ENCODE data around the gene TBPL1.
"Not testable (repeated sequence)": the region's sequence is repeated elsewhere in the genome, so short reads cannot be mapped to it uniquely, and the experiment has no call there.

The TBPL1 gene

DNA sequence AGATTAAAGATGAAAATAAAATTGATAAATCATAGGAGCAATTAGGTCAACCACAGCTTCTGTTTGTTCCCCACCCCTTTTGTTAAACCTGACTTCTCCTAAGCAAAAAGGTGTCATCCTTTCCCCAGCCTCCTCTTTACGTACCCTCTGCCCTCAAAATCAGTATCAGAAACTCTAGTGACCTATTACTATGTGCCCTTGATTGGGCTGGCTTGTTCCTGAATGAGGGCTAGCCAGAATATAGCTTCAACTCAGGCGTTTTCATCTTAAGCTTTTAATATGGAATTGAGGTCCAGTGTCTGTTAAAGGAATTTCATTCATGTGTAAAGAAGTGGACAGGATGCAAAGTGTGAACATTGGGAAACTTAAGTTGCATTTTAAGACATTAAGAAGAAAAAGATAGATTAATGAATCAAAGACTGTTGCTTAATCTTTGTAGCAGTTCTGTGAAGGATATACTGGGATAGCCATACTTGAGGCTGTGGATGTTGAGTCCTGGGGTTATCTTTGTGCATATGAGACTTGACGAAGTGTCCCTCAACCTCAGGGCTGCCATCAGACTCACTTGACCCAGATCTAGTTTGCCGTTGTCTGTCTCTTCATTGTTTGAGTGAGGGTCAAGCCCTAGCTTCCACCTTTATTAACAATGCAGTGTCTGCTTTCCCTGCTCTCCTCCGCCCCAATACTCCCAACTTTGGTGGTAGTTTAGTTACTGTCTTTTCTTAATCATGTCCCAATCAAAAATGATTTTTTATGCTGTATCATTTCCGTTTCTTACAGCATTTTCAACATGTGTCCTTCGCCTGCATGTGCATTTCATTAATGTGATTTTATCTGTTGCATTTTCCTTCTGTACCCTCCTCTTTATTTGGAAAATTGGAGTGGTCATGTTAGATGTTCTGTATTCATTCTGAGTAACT is 1.9 kb downstream of the TBPL1 start:
- no peak for DNase-seq

DNA sequence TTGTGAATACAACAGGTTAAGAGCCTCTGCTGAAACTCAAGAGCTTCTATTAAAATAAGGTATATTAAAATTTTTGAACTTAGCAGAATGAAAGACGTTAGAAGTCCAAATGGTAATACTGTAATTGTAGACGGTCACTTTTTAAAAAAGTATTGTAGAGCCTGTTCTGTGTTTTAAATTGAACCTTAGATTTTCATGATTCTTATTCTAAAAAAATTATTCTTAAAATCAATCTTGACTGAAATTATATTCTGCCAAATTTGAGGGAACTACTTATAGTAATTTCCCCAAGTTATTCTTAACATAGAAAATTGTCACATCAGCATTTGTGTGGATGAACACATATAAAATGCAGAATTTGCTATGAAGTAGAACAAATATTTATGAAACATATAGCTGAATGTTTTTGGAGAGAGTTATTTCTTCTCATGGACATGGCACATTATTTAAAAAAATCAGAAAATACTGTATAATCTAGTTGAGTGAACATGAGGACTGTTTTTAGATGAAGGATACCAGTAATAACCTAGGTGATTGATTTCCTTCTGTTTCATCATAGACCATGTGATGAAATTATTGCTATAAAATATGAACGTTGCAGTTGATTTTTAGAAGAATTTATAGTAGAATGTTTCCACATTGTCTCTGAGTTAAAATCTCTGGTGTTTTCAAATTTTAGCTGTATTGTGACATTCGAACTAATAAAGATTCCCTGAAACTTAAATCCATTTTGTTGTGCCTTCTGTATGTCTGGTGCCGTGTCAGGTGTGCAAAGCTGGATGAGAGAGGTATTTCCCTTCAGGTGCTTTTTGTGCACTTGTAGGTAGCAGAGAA is 2.8 kb downstream of the TBPL1 start:
- no peak for DNase-seq

DNA sequence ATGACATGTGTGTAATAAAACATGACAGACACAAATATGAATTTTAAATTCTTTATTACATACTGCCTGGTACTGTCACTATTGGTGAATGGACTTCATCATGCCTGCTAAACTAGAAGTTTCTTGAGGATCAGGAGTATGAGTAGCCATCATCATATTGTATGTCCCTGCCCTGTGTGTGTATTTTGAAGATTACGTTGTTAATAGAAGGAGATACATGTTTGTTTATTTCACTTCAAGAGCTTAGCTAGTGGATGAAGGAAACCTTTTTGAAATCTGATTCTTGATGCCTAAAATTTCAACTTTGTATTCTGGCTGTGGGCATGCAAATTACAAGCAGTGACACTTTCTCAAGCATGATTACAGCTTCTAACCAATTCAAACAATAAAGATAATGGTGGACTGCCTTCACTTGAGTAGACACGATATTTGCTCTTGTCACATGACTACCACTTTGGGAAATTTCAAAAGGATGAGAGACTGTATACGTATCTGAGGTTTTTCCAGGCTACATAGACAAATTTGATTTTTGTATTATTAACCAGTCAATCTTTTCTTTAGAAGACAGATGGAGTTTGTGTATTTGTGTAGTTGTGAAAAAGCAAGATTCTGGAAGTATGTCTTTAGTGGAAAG is 3.5 kb downstream of the TBPL1 start:
- DNase-seq = no peak

DNA sequence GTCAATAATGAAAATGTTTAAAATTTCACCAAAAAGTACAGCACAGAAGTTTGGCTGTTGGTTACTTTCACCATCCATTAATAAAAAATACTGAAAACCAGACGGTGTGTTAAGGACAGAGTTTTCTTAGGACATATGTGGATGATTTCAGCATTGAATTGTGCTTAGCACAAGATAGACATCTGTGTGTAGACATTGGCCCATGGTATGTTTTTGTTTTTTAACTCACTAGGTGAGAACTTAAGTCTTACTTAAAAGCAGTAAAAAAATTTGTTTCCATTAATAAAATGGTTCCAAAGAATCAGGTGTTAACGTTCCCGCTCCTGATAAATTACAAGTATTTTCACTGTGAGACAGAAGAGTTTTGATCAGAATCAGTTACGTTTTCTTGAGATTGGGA is 4.2 kb downstream of the TBPL1 start:
- DNase-seq = no peak

DNA sequence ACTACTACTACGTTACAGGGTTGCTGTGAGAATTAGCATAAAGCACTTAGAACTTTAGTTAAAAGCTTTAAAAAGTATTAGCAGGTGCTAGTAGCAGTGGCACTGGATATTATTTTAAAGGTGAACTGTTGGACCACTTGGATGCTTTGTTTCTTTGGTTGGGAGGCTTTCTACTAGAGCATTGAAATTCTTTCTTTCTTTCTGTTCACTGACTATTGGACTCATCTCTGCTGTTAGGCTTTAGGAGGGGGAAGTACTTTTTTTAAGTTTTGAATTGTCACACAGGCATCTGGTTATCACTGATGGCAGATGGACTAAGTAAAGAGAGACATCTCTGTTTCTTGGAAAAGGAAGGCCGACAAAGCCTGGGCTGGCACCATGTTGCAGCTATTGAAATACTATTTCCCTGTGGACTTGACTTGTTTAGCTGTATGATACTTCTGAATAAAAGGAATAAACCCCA is 4.8 kb downstream of the TBPL1 start:
- DNase-seq = peak; percentile 51

DNA sequence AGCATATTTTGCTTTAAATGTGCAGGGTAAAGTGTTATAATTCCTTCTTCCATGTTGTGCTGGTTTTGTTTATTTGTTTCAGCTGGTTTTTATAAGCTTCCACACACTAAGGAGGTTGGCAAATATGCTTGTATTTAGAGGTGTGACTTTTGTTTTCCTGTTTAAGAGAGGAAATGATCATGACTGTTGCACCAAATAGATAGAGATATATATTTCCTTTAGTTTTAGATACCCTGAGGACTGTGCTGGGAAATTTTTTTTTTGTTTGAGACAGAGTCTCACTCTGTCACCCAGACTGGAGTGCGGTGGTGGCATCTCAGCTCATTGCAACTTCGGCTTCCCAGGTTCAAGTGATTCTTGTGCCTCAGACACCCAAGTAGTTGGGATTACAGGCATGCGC is 5.8 kb downstream of the TBPL1 start:
- DNase-seq = no peak

DNA sequence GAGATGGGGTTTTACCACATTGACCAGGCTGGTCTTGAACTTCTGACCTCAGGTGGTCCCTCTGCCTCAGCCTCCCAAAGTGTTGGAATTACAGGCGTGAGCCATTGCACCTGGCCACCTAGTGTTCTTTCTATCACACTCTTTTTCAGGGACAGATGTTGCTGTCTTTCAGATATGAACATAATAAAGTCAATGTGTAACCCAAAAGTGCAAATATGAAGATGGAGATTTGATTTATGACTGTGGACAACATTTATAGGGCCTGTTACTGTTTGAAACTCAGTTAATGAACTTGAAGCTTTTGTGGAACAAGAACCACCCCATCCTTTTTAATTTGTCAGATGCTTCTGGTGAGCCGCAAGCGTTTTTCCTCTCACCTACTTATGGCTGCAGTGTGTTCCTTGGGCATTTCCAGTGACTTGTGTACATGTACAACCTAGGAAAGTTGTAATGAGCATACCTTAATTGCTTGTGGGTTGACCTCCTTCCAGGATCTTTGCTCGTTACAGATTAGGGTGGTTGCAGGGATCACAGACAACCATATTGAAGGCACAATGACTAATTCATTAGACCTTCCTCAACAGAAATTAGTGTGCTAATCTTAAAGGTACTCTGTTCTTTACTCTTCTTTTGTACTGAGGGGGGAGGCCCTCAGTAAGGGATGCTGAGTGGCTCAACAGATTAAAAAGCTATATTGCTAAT is 6.8 kb downstream of the TBPL1 start:
- DNase-seq = no peak

DNA sequence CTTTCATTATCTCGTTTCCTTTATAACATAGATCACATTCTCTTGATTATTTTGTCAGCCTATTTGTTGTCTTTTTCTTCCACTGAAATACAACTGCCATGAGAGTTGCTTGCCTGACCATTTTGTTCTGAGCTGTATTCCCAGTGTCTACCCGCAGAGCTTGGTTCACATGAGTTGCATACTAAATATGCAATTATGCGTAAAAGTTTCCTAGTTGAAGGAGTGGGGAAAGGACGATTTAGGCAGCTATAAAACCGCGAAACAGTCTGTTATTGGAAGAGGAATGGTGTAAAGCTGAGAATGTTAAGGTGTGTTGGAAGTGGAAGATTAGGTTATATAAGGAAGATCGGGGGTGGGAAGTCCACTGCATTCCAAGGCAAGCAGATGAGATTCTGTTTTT is 8.8 kb downstream of the TBPL1 start:
- DNase-seq = no peak

DNA sequence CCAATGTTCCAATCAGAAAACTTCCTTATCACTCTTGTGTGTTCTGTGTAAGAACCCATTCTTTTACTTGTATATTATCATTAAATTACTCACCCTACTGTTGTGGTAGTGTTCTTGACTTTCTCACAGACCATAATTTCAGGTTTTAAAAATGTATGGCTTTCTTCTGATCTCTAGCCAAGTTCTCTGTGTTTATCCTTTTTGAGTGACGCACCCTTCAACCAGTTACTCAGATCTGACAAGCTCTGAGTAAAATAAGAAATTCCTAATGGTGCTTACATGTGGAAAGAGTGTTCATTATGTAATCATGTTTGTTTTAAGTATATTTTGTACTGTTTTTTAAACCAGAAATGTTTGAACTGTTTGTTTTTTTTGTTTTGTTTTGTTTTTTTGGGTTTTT is 11.0 kb downstream of the TBPL1 start:
- DNase-seq = no peak

DNA sequence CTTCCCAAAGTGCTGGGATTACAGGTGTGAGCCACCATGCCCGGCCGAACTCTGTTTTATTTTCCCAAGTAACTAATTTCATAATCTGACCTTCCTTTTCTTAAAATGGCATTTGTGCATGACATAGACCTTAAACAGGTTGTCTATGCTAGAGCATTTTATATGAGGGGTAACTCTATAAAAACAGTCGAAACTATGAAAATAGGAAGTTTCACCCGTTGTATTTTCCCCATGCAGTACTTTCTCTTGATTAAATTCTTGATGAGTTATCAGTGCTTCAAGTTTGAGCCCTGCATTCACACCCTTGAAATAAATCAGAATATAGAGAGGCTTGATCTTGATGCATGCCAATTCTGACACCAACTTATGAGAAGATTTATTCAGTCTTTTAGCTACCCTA is 11.7 kb downstream of the TBPL1 start:
- DNase-seq = no peak

DNA sequence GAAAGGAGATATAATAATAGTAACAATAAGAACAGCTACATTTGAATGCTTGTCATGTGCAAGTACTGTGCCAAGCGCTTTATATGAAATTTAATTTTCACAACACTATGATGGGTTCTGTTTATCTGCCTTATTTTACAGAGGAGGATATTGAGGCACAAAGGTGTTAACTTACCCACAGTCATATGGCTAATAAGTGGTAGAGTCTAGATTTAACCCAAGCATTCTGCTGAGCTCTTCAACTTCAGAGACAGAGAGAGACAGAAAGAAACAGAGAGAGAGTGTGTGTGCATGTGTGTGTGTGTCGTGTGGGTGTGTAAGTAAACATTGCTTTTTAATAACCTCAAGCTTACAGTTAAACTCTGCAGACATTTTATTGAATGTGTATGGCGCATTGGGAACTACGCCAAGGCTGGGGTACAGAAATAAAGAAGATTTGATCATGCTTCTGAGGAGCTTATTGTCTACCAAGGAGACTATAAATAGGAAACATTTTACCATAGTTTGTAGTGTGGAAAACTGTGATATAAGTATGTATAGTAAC is 12.9 kb downstream of the TBPL1 start:
- no peak for DNase-seq

DNA sequence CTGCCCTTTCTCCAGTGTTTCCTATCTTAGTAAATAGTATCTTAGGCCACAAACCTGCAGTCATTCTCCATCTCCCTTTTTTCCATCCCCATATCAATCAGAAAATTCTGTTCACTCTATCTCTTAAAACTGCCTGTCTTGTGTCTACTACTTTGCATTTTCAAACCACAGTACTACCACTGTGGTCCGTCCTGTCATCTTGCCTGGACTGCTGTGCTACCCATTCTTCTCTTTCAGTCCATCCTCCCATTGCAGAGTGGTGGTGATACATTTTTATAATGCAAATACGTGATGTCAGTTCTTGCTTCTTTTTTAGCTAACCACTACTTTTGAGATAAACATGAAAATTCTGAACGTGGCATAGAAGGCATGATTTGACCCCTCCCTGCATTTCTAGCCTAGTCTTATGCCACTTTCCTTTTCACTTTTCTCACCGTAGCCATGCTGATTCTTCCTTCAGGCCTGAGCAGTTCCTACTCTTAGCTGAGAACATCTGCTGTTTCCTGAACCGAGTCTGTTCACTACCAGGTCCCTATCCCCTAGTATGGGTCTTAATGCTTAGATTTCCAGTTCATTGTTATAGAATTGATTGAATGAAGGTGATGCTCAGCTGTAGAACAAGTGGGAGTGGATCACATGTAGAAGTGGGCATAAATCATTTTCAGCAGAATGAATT is 13.8 kb downstream of the TBPL1 start:
- DNase-seq = no peak

DNA sequence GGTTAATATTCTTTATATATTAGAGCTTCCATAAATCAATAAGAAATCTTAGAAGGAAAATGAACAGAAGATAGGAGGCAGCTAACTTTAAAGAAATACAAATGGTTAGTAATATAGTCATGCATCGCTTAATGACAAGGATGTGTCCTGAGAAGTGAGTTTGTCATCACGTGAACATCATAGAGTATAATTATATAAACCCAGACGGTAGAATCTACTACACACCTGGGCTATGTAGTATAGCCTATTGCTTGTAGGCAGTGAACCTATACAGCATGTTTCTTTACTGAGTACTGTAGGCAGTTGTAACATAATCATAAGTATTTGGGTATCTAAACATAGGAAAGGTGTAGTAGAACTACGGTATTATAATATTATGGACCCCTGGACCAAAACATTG is 14.3 kb downstream of the TBPL1 start:
- no peak for DNase-seq

DNA sequence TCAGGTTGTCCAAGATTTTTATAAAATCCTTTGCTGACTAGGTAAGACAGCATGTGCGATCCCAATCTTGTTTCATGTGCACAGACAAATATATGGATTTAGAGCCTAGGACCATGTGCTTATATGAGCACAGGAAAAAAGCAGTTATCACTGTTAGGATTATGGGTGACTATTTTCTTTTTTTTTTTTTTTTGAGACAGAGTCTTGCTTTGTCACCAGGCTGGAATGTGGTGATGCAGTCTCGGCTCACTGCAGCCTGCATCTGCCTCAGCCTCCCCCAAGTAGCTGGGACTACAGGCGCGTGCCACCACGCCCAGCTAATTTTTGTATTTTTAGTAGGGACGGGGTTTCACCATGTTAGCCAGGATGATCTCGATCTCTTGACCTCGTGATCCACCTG is 14.8 kb downstream of the TBPL1 start:
- DNase-seq = not testable (repeated sequence)

DNA sequence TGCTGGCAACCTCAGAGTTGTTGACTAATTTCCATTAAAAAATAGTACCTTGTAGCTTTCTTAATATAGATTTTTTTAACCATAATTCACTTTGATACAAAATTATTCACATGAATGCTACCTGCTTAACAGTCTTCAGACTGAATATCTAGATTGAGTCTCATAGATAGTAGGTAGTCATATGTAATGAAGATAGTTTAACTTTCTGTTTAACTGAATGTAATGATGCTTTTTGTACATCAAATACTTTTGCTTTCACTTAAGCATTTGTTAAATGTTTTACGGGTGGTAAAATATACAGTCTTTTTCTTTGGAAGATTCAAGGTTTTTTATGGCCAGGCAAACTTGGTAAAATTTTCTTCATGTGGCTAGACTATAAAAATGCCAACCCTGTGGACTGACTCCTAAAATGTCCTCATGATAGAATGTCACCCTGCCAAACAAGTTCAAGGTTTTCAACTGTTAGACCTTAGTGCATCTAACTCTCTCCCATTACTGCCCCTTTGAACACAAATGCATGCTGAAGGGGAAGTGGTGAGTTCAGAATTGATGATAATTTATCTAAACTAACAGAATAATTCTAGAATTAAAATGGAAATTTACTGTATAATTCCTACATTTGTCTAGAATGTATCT is 16.4 kb downstream of the TBPL1 start:
- DNase-seq = no peak

DNA sequence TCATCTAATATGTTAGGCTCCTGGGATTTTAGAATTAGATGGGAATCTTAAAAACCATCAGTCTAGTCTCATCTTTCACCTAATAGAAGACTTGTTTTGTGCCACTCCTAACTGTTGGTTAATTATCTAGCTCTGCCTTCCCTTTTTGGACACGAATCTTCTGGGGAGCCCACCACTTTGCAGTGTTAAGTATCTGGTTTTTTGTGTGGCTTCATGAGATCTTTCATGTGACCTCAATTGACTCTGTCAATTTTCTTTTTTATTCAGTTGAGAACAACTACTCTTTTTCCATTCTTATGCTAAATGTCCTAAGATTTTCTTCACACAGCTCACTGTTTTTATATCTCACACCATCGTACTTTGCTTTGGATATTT is 16.9 kb downstream of the TBPL1 start:
- no peak for DNase-seq

DNA sequence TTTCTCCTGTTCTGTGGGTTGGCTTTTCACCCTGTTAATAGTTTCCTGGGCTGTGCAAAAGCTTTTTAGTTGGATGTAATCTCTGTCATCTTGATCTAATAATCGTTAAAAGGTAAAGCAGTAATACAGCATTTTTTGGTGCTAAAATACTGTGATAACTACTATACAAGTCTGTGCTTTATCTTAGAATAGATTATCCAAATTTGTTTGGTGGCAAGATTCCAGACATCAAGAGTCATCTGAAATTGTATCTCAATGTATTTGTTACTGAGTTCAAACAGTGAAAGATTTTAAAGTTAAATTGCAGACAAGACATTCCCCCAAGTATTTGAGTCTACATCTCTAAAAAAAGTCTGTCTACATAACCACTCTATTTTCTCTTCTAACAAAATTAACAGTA is 18.8 kb downstream of the TBPL1 start:
- no peak for DNase-seq

DNA sequence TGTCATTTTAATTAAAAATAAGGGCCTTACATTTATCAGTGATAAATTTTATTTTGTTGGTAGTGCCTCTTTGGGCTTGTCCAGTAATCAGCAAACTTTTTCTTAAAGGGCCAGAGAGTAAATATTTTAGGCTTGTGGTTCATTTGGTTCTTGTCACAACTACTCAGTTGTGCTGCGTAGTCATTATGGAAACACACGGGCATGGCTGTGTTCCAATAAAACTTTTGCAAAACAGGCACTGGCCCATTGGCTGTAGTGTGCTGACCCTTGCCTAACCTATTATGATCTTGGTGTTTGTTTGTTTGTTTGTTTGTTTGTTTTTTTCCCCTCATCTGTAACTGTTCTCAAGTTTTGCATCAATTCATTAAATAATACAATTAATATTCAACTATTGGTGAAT is 19.4 kb downstream of the TBPL1 start:
- DNase-seq = no peak

DNA sequence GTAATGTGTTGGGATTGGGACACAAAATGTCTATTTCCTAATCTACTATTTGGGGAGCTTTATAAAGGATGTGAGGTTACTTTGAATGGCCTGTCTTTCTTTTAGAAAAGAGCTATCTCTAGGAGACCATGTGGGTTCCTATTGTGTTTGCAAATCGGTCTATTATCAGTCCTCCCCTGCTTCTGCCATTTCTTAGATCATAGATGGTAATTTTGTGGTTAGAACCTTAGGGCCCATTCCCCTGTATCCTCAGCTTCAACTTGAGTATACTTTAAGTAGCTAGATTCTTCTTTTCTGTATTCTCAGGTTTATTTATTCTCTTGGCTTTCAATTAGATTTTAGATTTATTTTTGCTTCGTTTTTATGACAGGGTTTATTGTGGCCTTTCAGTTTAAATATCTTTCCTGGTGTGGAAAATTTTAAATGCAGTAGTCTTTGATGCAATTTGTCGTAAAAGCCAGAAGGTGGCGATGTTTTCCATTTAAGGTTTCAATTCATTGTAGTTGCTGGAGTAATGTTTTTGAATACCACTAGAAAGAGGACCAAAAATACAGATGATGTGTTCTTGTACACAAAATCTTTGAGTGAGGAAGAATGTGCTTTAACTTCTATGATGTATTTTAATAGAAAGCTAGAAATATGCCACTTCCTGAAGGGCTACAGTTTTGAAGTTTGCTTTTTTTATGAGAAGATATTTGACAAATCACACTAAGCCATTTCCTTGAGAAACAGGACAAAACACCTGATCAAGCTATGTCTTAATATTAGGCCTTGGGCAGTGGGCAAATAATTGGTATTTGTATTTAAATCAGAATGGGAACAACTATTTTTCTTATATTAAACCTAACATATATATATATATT is 20.3 kb downstream of the TBPL1 start:
- DNase-seq = peak; percentile 71

Measured in DMS 273 treated with DMSO at 0.1 percent for 48 hours (cell line).